ENCODE data around the gene PLCB3. TPM values are rescaled to one million over a fixed set of nuclear protein-coding genes. Genes with fewer than 3 reads are reported as not detected.

The PLCB3 gene
- total and polyA plus RNA-seq, 2 of the 13 experiments (the other 11 are each of a cell fraction or from before 2014, with no cell fraction given): 7.5 to 13.8 TPM

GRCh38 chr11:64305075-64305690 lies 53.9 kb downstream of the PLCB3 start, which contains the start of gene ESRRA (continued):
- TF ChIP-seq ZBTB34 (CRISPR knock-in tag; IDR thresholded peaks at IDR 0.05): no peak
- TF ChIP-seq, protein P1, sequence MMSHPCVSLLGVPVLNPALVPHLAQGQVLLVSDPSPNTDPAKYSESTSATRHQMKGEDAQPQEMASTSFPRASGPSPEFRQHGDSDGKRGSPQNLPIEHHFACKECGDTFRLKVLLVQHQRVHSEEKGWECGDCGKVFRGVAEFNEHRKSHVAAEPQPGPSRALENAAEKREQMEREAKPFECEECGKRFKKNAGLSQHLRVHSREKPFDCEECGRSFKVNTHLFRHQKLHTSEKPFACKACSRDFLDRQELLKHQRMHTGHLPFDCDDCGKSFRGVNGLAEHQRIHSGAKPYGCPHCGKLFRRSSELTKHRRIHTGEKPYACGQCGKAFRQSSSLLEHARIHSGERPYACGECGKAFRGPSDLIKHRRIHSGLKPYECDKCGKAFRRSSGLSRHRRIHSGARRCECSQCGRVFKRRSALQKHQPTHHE (CRISPR knock-in tag; IDR thresholded peaks at IDR 0.05; ENCODE audit: borderline replicate concordance): no peak
- TF ChIP-seq, protein P2, sequence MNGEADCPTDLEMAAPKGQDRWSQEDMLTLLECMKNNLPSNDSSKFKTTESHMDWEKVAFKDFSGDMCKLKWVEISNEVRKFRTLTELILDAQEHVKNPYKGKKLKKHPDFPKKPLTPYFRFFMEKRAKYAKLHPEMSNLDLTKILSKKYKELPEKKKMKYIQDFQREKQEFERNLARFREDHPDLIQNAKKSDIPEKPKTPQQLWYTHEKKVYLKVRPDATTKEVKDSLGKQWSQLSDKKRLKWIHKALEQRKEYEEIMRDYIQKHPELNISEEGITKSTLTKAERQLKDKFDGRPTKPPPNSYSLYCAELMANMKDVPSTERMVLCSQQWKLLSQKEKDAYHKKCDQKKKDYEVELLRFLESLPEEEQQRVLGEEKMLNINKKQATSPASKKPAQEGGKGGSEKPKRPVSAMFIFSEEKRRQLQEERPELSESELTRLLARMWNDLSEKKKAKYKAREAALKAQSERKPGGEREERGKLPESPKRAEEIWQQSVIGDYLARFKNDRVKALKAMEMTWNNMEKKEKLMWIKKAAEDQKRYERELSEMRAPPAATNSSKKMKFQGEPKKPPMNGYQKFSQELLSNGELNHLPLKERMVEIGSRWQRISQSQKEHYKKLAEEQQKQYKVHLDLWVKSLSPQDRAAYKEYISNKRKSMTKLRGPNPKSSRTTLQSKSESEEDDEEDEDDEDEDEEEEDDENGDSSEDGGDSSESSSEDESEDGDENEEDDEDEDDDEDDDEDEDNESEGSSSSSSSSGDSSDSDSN (CRISPR knock-in tag; IDR thresholded peaks at IDR 0.05): no peak
- no peak for TF ChIP-seq MYNN (CRISPR knock-in tag; IDR thresholded peaks at IDR 0.05; ENCODE audit: low read depth)
- TF ChIP-seq, protein P3, sequence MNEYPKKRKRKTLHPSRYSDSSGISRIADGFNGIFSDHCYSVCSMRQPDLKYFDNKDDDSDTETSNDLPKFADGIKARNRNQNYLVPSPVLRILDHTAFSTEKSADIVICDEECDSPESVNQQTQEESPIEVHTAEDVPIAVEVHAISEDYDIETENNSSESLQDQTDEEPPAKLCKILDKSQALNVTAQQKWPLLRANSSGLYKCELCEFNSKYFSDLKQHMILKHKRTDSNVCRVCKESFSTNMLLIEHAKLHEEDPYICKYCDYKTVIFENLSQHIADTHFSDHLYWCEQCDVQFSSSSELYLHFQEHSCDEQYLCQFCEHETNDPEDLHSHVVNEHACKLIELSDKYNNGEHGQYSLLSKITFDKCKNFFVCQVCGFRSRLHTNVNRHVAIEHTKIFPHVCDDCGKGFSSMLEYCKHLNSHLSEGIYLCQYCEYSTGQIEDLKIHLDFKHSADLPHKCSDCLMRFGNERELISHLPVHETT (CRISPR knock-in tag; conservative IDR thresholded peaks at IDR 0.05): peak; percentile 7; the same call in 1 of the 2 replicates
- TF ChIP-seq TFDP2 (CRISPR knock-in tag; IDR thresholded peaks at IDR 0.05): peak; percentile 72
- TF ChIP-seq SMAD1 (CRISPR knock-in tag; IDR thresholded peaks at IDR 0.05; ENCODE audit: borderline replicate concordance, low read depth): no peak
- no peak for TF ChIP-seq NR2F6 (IDR thresholded peaks at IDR 0.05)
- TF ChIP-seq NR2F6 (CRISPR knock-in tag; IDR thresholded peaks at IDR 0.05): no peak
- TF ChIP-seq FOSL2 (CRISPR knock-in tag; IDR thresholded peaks at IDR 0.05): no peak; the same call in 1 of the 2 replicates
- no peak for TF ChIP-seq IKZF1 (IDR thresholded peaks at IDR 0.05)
- no peak for TF ChIP-seq ELK4 (CRISPR knock-in tag; IDR thresholded peaks at IDR 0.05; ENCODE audit: borderline replicate concordance)
- TF ChIP-seq POGZ (CRISPR knock-in tag; IDR thresholded peaks at IDR 0.05): no peak
- TF ChIP-seq ZNF317 (CRISPR knock-in tag; IDR thresholded peaks at IDR 0.05): no peak
- no peak for TF ChIP-seq PTBP1 (IDR thresholded peaks at IDR 0.05; ENCODE audit: low read depth, low read length, poor library complexity, severe bottlenecking)
- TF ChIP-seq ZNF652 (CRISPR knock-in tag; IDR thresholded peaks at IDR 0.05; ENCODE audit: borderline replicate concordance, low read depth): no peak
- TF ChIP-seq ZNF563 (CRISPR knock-in tag; IDR thresholded peaks at IDR 0.05): no peak
- TF ChIP-seq ZNF792 (CRISPR knock-in tag; IDR thresholded peaks at IDR 0.05): no peak
- TF ChIP-seq ZNF224 (CRISPR knock-in tag; IDR thresholded peaks at IDR 0.05): no peak
- TF ChIP-seq, protein P4, sequence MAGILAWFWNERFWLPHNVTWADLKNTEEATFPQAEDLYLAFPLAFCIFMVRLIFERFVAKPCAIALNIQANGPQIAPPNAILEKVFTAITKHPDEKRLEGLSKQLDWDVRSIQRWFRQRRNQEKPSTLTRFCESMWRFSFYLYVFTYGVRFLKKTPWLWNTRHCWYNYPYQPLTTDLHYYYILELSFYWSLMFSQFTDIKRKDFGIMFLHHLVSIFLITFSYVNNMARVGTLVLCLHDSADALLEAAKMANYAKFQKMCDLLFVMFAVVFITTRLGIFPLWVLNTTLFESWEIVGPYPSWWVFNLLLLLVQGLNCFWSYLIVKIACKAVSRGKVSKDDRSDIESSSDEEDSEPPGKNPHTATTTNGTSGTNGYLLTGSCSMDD (CRISPR knock-in tag; IDR thresholded peaks at IDR 0.05): no peak
- TF ChIP-seq CAMTA2 (CRISPR knock-in tag; IDR thresholded peaks at IDR 0.05; ENCODE audit: borderline replicate concordance): no peak
- 0 out of 2 replicates have a peak, but pooled peaks have one; percentile 29 for TF ChIP-seq TAF1 (CRISPR knock-in tag; IDR thresholded peaks at IDR 0.05)
